ENCODE data around the gene FXYD1.

GRCh38 chr19:35108730-35109129 lies 29.9 kb upstream of the FXYD1 start:
- TF ChIP-seq CTCF (IDR thresholded peaks at IDR 0.05; ENCODE audit: insufficient read depth, low read length) (no peak), POLR2AphosphoS5 (IDR thresholded peaks at IDR 0.05; ENCODE audit: low read depth) (no peak), SPI1 (IDR thresholded peaks at IDR 0.05; ENCODE audit: borderline replicate concordance, low read depth) (no peak), REST (IDR thresholded peaks at IDR 0.05; ENCODE audit: insufficient replicate concordance, low read depth) (no peak), GABPA (IDR thresholded peaks at IDR 0.05; ENCODE audit: low read depth) (no peak)
